Measurements from ENCODE around the gene COG4. TPM values are rescaled to one million over a fixed set of nuclear protein-coding genes. Genes with fewer than 3 reads are reported as not detected.
"Not testable (repeated sequence)": the region's sequence is repeated elsewhere in the genome, so short reads cannot be mapped to it uniquely, and the experiment has no call there.

Gene COG4
- total RNA-seq, 1 donor from 2014 or later, result 45.3 TPM

- no peaks in the 10 kb centered on the region for H3K27me3 ChIP-seq (ENCODE audit: control insufficient read depth, insufficient read depth, low read length)
- peak within 1 kb of the TSS; percentile 89 for H3K4me3 ChIP-seq (ENCODE audit: low read depth, low read length)
- no peaks in the 10 kb centered on the region for H3K36me3 ChIP-seq (ENCODE audit: control insufficient read depth, insufficient read depth, low read length)
- FAIRE-seq (no peak), DNase-seq (ENCODE audit: low read depth) (peak; percentile 49)
- TF ChIP-seq CTCF (IDR thresholded peaks at IDR 0.05; ENCODE audit: insufficient read depth, low read length, severe bottlenecking), result no peak
These were observed 68.9 kb downstream of the COG4 start, which contains the start of gene FCSK for GRCh38 chr16:70454222-70455034. Gene FCSK, plus strand, starts transcription at chr16:70454595. Its CDS starts 8,596 bp downstream, at chr16:70463191.

GRCh38 chr16:70453892-70454221 lies 69.5 kb downstream of the COG4 start:
- Histone ChIP-seq H3K4me3 (ENCODE audit: low read depth, low read length) (peak overlapping the region; percentile 89), H3K27me3 (ENCODE audit: control insufficient read depth, insufficient read depth, low read length) (no peaks in the 10 kb centered on the region), H3K36me3 (ENCODE audit: control insufficient read depth, insufficient read depth, low read length) (no peaks in the 10 kb centered on the region)
- DNase-seq (ENCODE audit: low read depth) (no peak), FAIRE-seq (no peak)
- no peak for TF ChIP-seq CTCF (IDR thresholded peaks at IDR 0.05; ENCODE audit: insufficient read depth, low read length, severe bottlenecking)

- Histone ChIP-seq H3K36me3 (ENCODE audit: control insufficient read depth, insufficient read depth, low read length) (no peaks in the 10 kb centered on the region), H3K4me3 (ENCODE audit: low read depth, low read length) (peak overlapping the region; percentile 89), H3K27me3 (ENCODE audit: control insufficient read depth, insufficient read depth, low read length) (no peaks in the 10 kb centered on the region)
- DNase-seq (ENCODE audit: low read depth) (no peak), FAIRE-seq (no peak)
- TF ChIP-seq CTCF (IDR thresholded peaks at IDR 0.05; ENCODE audit: insufficient read depth, low read length, severe bottlenecking), result no peak
These were observed 70.0 kb downstream of the COG4 start for GRCh38 chr16:70453117-70453891.

DNA sequence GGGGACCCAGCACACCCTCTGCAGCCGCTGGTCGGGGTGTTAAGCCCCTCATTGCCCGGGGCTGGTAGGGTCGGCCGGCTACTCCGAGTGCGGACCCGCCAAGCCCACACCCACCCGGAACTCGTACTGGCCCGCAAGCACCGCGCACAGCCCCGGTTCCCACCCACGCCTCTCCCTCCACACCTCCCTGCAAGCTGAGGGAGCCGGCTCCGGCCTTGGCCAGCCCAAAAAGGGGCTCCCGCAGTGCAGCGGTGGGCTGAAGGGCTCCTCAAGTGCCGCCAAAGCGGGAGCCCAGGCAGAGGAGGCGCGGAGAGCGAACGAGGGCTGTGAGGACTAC lies 72.4 kb downstream of the COG4 start:
- H3K27me3 ChIP-seq (ENCODE audit: control insufficient read depth, insufficient read depth, low read length); DNase-seq (ENCODE audit: low read depth); H3K4me3 ChIP-seq (ENCODE audit: low read depth, low read length); FAIRE-seq; H3K36me3 ChIP-seq (ENCODE audit: control insufficient read depth, insufficient read depth, low read length): not testable (repeated sequence)

DNA sequence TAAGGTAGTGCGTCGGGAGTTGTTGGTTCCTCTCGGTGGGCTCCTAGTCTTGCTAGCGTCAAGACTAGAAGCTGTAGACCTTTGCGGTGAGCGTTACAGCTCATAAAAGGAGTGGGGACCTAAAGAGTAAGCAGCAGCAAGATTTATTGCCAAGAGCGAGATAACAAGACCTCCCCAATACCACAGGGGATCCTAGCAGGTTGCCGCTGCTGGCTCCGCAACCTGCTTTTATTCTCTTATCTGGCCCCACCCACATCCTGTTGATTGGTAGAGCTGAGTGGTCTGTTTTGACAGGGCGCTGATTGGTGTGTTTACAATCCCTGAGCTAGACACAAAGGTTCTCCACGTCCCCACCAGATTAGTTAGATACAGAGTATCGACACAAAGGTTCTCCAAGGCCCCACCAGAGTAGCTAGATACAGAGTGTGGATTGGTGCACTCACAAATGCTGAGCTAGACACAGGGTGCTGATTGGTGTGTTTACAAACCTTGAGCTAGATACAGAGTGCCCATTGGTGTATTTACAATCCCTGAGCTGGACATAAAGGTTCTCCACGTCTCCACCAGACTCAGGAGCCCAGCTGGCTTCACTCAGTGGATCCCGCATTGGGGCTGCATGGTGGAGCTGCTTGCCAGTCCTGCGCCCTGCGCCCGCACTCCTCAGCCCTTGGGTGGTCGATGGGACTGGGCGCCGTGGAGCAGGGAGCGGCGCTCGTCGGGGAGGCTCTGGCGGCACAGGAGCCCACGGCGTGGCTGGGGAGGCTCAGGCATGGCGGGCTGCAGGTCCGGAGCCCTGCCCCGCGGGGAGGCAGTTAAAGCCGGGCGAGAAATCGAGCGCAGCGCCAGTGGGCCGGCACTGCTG lies 73.0 kb downstream of the COG4 start:
- FAIRE-seq; DNase-seq (ENCODE audit: low read depth); H3K36me3 ChIP-seq (ENCODE audit: control insufficient read depth, insufficient read depth, low read length); H3K4me3 ChIP-seq (ENCODE audit: low read depth, low read length); H3K27me3 ChIP-seq (ENCODE audit: control insufficient read depth, insufficient read depth, low read length): not testable (repeated sequence)

DNA sequence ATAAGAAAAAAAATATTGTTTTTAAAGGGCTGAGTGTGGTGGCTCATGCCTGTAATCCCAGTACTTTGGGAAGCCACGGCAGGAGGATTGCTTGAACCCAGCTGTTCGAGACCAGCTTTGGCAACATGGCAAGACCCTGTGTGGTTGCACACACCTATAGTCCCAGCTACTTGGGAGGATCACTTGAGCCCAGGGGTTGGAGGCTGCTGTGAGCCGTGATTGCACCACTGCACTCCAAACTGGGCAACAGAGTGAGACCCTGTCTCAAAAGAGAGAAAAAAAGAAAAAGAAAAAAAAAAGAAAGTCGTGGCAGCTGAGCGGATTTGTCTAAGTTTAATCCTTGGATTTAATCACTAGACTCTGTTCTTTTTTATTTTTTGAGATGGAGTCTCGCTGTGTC lies 75.3 kb downstream of the COG4 start:
- FAIRE-seq (no peak), DNase-seq (ENCODE audit: low read depth) (no peak)
- no peaks in the 10 kb centered on the region for H3K36me3 ChIP-seq (ENCODE audit: control insufficient read depth, insufficient read depth, low read length)
- no peak overlapping the region for H3K4me3 ChIP-seq (ENCODE audit: low read depth, low read length)
- H3K27me3 ChIP-seq (ENCODE audit: control insufficient read depth, insufficient read depth, low read length), result no peaks in the 10 kb centered on the region
- no peak for TF ChIP-seq CTCF (IDR thresholded peaks at IDR 0.05; ENCODE audit: insufficient read depth, low read length, severe bottlenecking)
